CD4-positive, alpha-beta T cell (primary cell): ENCODE data around the gene SPEM3. TPM values are rescaled to one million over a fixed set of nuclear protein-coding genes. Genes with fewer than 3 reads are reported as not detected.
A peak's percentile ranks its signal among the peaks of the same experiment; 100 is the strongest.

Experiments
- ATAC-seq: fragments of 200-7000 bp; cut with Tn5 transposase; one replicate; pipeline ENCODE4 v1.10.0; 2022; ENCODE audit warnings: mild to moderate bottlenecking; ENCODE audit not compliant: poor library complexity
- CTCF ChIA-PET: fragments of 350-600 bp; sonication (Branson Sonifier 250); formaldehyde crosslinking; loops from one replicate; lab custom pipeline; 2021; ENCODE audit warnings: antibody characterized with exemption, inconsistent platforms; lab: Charles Lee
- POLR2A ChIA-PET: fragments of 350-600 bp; sonication (Branson Sonifier 250); formaldehyde crosslinking; loops from one replicate; lab custom pipeline; 2021; ENCODE audit warnings: antibody characterized with exemption, inconsistent platforms; lab: Charles Lee
- DNase-seq, 14 experiments: peaks; one replicate each; pipeline ENCODE4 v3.0.0-alpha.2; 2013 to 2020; ENCODE audit warnings: mixed read lengths in 2 of 14
- H3K27ac ChIP-seq, 2 donors: one replicate each; pipeline versions ENCODE4 v1.5.1 to v1.7.0; 2013; ENCODE audit warnings: low read length in 2 of 2, low read depth in 1 of 2, mild to moderate bottlenecking in 1 of 2
- H3K27me3 ChIP-seq, 2 experiments: 1 replicate in 1 of 2; 2 replicates in 1 of 2; pipeline versions ENCODE4 v1.6.1 to v1.7.0; 2013; ENCODE audit warnings: low read length in 2 of 2, control low read depth in 1 of 2, mild to moderate bottlenecking in 1 of 2, moderate library complexity in 1 of 2; ENCODE audit not compliant: insufficient read depth in 2 of 2, control insufficient read depth in 1 of 2
- H3K36me3 ChIP-seq: one replicate; pipeline ENCODE4 v1.6.1; 2013; ENCODE audit warnings: low read length, control low read depth; ENCODE audit not compliant: insufficient read depth
- H3K4me1 ChIP-seq: one replicate; pipeline ENCODE4 v1.6.1; 2013; ENCODE audit warnings: low read length, control low read depth; ENCODE audit not compliant: insufficient read depth
- H3K4me3 ChIP-seq: one replicate; pipeline ENCODE4 v1.5.1; 2013; ENCODE audit warnings: mild to moderate bottlenecking, low read length, moderate library complexity
- H3K9me3 ChIP-seq, 2 experiments: 1 replicate in 1 of 2; 2 replicates in 1 of 2; pipeline versions ENCODE4 v1.6.1 to v1.7.0; 2013; ENCODE audit warnings: low read length in 2 of 2, mild to moderate bottlenecking in 2 of 2, control low read depth in 1 of 2, moderate library complexity in 1 of 2; ENCODE audit not compliant: control insufficient read depth in 1 of 2, insufficient read depth in 1 of 2
- H3K27ac Mint-ChIP-seq: one replicate; pipeline ENCODE4 v1.8.0; 2020; ENCODE audit warnings: mixed read lengths
- H3K27me3 Mint-ChIP-seq: one replicate; pipeline ENCODE4 v1.8.0; 2021; ENCODE audit warnings: mixed read lengths
- H3K36me3 Mint-ChIP-seq: one replicate; pipeline ENCODE4 v1.8.0; 2021; ENCODE audit warnings: low read depth, mixed read lengths
- H3K4me1 Mint-ChIP-seq: one replicate; pipeline ENCODE4 v1.8.0; 2021; ENCODE audit warnings: low read depth, mixed read lengths
- H3K4me3 Mint-ChIP-seq: one replicate; pipeline ENCODE4 v1.8.0; 2020; ENCODE audit warnings: mild to moderate bottlenecking, mixed read lengths
- H3K9me3 Mint-ChIP-seq: one replicate; pipeline ENCODE4 v1.8.0; 2020; ENCODE audit warnings: mixed read lengths
- CTCF ChIP-seq: fragments of 200-600 bp; IDR thresholded peaks from one replicate; pipeline ENCODE4 v1.8.0; 2022; ENCODE audit warnings: antibody characterized with exemption, mild to moderate bottlenecking
- intact Hi-C, 2 experiments: fragments of 100-400 bp; cut with DNase I in 1 of 2; cut with micrococcal nuclease in 1 of 2; formaldehyde crosslinking; loops; one replicate each; pipeline versions ENCODE4 v1.15.1 to v1.9.0; 2023 to 2025; cut with DNase I, micrococcal nuclease
- total RNA-seq, 174 experiments: library from RNA in 2 of 174; stranded (reverse) in 2 of 174; gene quantifications; one replicate each; pipeline ENCODE4 v1.2.3 and lab custom pipeline; 2021 to 2026

Gene SPEM3
- total RNA-seq, 2 experiments from 2014 or later: not detected

DNA sequence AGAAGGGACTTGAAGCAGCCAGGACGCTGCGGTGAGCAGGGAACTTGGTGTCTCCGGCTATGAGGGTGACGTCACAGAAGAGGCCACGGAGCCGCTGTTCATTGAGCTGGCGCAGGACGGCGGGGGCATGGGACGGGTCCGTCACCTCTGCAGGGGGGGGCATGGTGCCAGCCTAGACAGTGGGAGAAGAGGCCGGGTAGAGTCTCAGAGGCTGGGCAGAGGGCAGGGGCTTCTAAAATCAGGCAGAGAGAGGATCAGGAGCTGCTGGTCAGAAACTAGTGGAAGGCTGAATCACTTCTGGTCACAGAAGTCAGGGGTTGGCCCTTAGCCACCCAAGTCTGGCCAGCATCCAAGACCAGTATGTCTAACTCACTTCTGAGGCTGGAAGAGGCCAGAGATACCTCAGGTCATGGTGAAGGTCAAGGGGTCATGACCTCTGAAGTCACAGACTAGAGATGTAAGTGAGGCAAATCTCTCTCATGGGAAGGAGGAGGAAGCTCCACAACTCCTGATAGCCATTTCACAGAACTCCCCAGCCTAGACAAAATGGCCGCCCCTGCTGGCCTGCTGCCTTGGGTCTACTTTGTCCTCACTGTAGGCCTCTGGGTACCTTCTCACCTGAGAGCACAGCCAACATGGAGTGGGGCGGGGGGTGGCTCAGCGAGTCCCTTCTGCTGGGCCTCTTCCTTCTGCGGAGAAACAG, 38.1 kb downstream of the SPEM3 start:
- peaks cover 45% of the 10 kb centered on the region for H3K36me3 Mint-ChIP-seq
- peaks cover 13% of the 10 kb centered on the region for H3K4me1 ChIP-seq
- peaks cover 38% of the 10 kb centered on the region for H3K36me3 ChIP-seq
- H3K27me3 ChIP-seq: no peaks in the 10 kb centered on the region
- no peak for TF ChIP-seq CTCF
- no peaks in the 10 kb centered on the region for H3K9me3 Mint-ChIP-seq
- ChIA-PET CTCF (interaction anchor here (0.9 to 1.4 kb wide), 2 partner anchors 30 kb away, joined by 3 to 5 read pairs; no protein-coding TSS in a partner anchor), POLR2A (no interaction called here)
- no peak for ATAC-seq
- peak in 2 of 14 experiments; percentile 45 to 58 for DNase-seq
- no peak overlapping the region for H3K4me3 ChIP-seq
- no peak overlapping the region for H3K27ac Mint-ChIP-seq
- intact Hi-C loops: no loop called here
- H3K9me3 ChIP-seq: no peaks in the 10 kb centered on the region
- no peak overlapping the region for H3K4me3 Mint-ChIP-seq
- H3K27ac ChIP-seq: no peak overlapping the region
- no peaks in the 10 kb centered on the region for H3K27me3 Mint-ChIP-seq
- H3K4me1 Mint-ChIP-seq: peaks cover 11% of the 10 kb centered on the region

DNA sequence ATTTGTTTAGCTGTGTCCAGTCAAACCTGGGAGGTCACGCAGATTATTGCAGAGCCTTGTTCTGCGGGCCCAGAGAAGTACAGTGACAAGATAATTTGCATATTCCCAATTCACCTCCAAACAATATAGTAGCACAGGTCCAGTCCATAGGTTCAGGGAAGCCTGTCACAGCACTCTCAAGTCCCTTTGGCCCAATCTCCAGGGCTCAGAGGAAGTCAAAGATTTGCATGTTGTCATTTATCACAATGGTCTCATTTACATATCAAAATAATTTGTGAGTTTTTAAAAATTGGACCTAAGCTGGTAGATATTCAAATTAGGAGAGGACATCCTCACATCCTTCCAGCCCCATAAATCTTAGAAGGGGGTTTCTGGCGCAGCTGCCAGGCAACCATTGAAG, 38.8 kb downstream of the SPEM3 start:
- Mint-ChIP-seq H3K36me3 (peaks cover 47% of the 10 kb centered on the region), H3K4me1 (peaks cover 16% of the 10 kb centered on the region), H3K27ac (no peak overlapping the region), H3K27me3 (no peaks in the 10 kb centered on the region), H3K9me3 (no peaks in the 10 kb centered on the region), H3K4me3 (no peak overlapping the region)
- intact Hi-C loops: no loop called here
- Histone ChIP-seq H3K27me3 (no peaks in the 10 kb centered on the region), H3K4me1 (peaks cover 20% of the 10 kb centered on the region), H3K27ac (no peak overlapping the region), H3K4me3 (no peak overlapping the region), H3K9me3 (no peaks in the 10 kb centered on the region), H3K36me3 (peaks cover 31% of the 10 kb centered on the region)
- ChIA-PET POLR2A (no interaction called here), CTCF (interaction anchor here (1.4 kb wide), 1 partner anchor 31 kb away, joined by 5 read pairs; no protein-coding TSS in a partner anchor)
- DNase-seq (no peak), ATAC-seq (no peak)
- no peak for TF ChIP-seq CTCF

- intact Hi-C loops: no loop called here
- H3K4me1 ChIP-seq: peaks cover 21% of the 10 kb centered on the region
- no peak overlapping the region for H3K4me3 Mint-ChIP-seq
These were observed 39.6 kb downstream of the SPEM3 start for GRCh38 chr17:7468290-7468689.

More at GRCh38 chr17:7468290-7468689, 39.6 kb downstream of the SPEM3 start:
- H3K9me3 Mint-ChIP-seq: no peaks in the 10 kb centered on the region
- no peak overlapping the region for H3K27ac Mint-ChIP-seq
- no peaks in the 10 kb centered on the region for H3K9me3 ChIP-seq
- H3K27ac ChIP-seq: no peak overlapping the region
- DNase-seq (no peak), ATAC-seq (no peak)
- CTCF ChIA-PET: interaction anchor here (1.4 kb wide), 1 partner anchor 32 kb away, joined by 5 read pairs; no protein-coding TSS in a partner anchor
- H3K27me3 ChIP-seq: no peaks in the 10 kb centered on the region
- H3K36me3 ChIP-seq: peaks cover 24% of the 10 kb centered on the region
- H3K27me3 Mint-ChIP-seq: no peaks in the 10 kb centered on the region
- H3K36me3 Mint-ChIP-seq: peaks cover 43% of the 10 kb centered on the region
- TF ChIP-seq CTCF: no peak
- no peak overlapping the region for H3K4me3 ChIP-seq
- POLR2A ChIA-PET: interaction anchor here (1.3 kb wide), 1 partner anchor 10 kb away, joined by 3 read pairs; no protein-coding TSS in a partner anchor
- H3K4me1 Mint-ChIP-seq: peaks cover 16% of the 10 kb centered on the region
